Measurements from ENCODE around the gene MUC12.

GRCh38 chr7:100949227-100949932 is 20.0 kb upstream of the MUC12 start, which contains the start of gene MUC3A:
- TF ChIP-seq EZH2 (IDR thresholded peaks at IDR 0.05; ENCODE audit: borderline replicate concordance, low read depth, low read length): no peak
- TF ChIP-seq HDGF (IDR thresholded peaks at IDR 0.05): no peak
- no peak for TF ChIP-seq SIRT6 (IDR thresholded peaks at IDR 0.05; ENCODE audit: low read depth, low read length)
- no peak for TF ChIP-seq KAT2B (IDR thresholded peaks at IDR 0.05; ENCODE audit: low read depth, low read length)
- no peak for TF ChIP-seq GABPB1 (CRISPR knock-in tag; IDR thresholded peaks at IDR 0.05)
- no peak for TF ChIP-seq MTA2 (IDR thresholded peaks at IDR 0.05; ENCODE audit: low read depth)
- TF ChIP-seq, protein P1, sequence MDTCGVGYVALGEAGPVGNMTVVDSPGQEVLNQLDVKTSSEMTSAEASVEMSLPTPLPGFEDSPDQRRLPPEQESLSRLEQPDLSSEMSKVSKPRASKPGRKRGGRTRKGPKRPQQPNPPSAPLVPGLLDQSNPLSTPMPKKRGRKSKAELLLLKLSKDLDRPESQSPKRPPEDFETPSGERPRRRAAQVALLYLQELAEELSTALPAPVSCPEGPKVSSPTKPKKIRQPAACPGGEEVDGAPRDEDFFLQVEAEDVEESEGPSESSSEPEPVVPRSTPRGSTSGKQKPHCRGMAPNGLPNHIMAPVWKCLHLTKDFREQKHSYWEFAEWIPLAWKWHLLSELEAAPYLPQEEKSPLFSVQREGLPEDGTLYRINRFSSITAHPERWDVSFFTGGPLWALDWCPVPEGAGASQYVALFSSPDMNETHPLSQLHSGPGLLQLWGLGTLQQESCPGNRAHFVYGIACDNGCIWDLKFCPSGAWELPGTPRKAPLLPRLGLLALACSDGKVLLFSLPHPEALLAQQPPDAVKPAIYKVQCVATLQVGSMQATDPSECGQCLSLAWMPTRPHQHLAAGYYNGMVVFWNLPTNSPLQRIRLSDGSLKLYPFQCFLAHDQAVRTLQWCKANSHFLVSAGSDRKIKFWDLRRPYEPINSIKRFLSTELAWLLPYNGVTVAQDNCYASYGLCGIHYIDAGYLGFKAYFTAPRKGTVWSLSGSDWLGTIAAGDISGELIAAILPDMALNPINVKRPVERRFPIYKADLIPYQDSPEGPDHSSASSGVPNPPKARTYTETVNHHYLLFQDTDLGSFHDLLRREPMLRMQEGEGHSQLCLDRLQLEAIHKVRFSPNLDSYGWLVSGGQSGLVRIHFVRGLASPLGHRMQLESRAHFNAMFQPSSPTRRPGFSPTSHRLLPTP (IDR thresholded peaks at IDR 0.05; ENCODE audit: borderline replicate concordance, extremely low read depth, insufficient read length): no peak
- TF ChIP-seq, protein P2, sequence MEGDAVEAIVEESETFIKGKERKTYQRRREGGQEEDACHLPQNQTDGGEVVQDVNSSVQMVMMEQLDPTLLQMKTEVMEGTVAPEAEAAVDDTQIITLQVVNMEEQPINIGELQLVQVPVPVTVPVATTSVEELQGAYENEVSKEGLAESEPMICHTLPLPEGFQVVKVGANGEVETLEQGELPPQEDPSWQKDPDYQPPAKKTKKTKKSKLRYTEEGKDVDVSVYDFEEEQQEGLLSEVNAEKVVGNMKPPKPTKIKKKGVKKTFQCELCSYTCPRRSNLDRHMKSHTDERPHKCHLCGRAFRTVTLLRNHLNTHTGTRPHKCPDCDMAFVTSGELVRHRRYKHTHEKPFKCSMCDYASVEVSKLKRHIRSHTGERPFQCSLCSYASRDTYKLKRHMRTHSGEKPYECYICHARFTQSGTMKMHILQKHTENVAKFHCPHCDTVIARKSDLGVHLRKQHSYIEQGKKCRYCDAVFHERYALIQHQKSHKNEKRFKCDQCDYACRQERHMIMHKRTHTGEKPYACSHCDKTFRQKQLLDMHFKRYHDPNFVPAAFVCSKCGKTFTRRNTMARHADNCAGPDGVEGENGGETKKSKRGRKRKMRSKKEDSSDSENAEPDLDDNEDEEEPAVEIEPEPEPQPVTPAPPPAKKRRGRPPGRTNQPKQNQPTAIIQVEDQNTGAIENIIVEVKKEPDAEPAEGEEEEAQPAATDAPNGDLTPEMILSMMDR (IDR thresholded peaks at IDR 0.05 in 2 of 3, conservative IDR thresholded peaks at IDR 0.05 in 1 of 3; ENCODE audit: insufficient read depth in 2 of 3, low read depth in 1 of 3, low read length in 3 of 3): no peak
- TF ChIP-seq KAT7 (CRISPR knock-in tag; IDR thresholded peaks at IDR 0.05; ENCODE audit: borderline replicate concordance): no peak

Measured in K562 (cell line).